OCI-M2 (cell line): Measurements from ENCODE around the gene CNTNAP1.
A peak's percentile ranks its signal among the peaks of the same experiment; 100 is the strongest.
"Not testable (repeated sequence)": the region's sequence is repeated elsewhere in the genome, so short reads cannot be mapped to it uniquely, and the experiment has no call there.

Source experiments
- DNase-seq: peaks from one replicate; lab custom pipeline; 2025; ENCODE audit not compliant: unreplicated experiment; lab: John Stamatoyannopoulos, UW

Gene CNTNAP1

GRCh38 chr17:42723636-42724035 lies 41.3 kb downstream of the CNTNAP1 start:
- no peak for DNase-seq

- DNase-seq, result no peak
Observed at GRCh38 chr17:42725143-42725542, 42.8 kb downstream of the CNTNAP1 start.

GRCh38 chr17:42740699-42741098 lies 58.4 kb downstream of the CNTNAP1 start:
- DNase-seq, result no peak

DNA sequence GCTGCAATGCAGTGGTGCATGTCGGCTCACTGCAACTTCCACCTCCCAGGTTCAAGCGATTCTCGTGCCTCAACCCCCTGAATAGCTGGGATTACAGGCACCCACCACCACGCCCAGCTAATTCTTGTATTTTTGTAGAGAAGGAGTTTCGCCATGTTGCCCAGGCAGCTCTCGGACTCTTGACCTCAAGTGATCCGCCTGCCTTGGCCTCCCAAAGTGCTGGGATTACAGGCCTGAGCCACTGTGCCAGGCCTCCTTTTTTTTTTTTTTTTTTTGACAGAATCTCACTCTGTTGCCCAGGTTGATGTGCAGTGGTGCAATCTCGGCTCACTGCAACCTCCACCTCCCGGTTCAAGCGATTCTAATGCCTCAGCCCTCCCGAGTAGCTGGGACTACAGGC lies 60.6 kb downstream of the CNTNAP1 start:
- DNase-seq, result not testable (repeated sequence)

DNA sequence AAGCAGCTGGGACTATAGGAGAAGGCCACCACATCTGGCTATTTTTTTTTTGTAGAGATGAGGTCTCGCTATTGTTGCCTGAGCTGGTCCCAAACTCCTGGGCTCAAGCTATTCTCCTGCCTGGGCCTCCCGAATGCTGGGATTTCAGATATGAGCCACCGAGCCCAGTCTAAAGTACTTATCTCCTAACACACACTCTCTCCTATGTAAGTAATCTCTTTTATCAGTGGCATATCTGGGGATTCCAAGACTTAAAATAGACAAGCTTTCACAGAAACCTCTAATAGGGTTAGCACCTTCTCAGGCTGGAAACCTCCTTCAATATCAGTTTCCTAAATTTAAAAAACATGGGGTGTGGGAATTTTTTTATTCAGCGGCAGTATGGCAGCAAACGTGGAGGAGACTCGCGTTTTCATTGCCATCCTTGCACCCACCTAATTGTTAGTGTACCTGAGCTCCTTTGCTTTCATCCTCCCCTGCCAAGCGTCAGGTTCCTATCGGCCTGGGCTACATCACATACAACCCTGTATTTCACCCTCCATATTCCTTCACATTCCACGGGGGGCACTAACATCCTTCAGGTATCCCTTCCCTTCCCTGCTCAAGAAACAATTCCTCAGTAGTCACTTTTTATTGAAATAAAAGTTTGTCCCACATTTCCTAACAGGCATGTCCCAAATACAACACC lies 61.4 kb downstream of the CNTNAP1 start:
- DNase-seq, result no peak

- no peak for DNase-seq
Observed at GRCh38 chr17:42744283-42744805, 62.0 kb downstream of the CNTNAP1 start.

- peak; percentile 42 for DNase-seq
Observed at GRCh38 chr17:42744806-42745617, 62.7 kb downstream of the CNTNAP1 start, which contains the start of gene EZH1. Gene EZH1 (minus strand): TSS chr17:42745040. CDS start chr17:42728941, 16,099 bp downstream.

DNA sequence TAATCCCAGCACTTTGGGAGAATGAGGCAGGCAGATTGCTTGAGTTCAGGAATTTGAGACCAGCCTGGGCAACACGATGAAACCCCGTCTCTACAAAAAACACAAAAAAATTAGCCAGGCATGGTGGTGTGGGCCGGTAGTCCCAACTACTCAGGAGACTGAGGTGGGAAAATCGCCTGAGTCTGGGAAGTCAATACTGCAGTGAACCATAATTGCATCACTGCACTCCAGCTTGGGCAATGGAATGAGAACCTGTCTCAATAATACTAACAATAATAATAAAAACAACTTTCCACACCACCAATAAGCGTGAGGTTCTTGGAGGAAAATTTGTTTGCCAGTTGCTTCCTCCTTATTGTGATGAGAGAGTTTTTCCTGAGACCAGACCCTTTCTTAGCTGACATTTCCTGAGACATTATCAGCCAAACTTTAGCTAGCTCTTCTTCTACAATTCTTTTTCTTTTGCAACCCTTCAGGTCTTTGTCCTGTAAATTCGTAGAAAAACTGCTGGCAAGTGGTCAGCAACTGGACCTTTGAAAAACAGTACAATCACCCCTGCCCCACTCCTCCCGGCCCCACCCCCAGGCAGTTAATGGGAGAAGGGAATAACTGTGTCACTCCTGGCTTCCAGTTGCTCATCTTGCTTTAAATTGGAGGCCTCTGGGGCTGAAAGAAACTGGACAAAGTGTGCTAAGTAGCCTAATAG lies 66.0 kb downstream of the CNTNAP1 start:
- no peak for DNase-seq

DNA sequence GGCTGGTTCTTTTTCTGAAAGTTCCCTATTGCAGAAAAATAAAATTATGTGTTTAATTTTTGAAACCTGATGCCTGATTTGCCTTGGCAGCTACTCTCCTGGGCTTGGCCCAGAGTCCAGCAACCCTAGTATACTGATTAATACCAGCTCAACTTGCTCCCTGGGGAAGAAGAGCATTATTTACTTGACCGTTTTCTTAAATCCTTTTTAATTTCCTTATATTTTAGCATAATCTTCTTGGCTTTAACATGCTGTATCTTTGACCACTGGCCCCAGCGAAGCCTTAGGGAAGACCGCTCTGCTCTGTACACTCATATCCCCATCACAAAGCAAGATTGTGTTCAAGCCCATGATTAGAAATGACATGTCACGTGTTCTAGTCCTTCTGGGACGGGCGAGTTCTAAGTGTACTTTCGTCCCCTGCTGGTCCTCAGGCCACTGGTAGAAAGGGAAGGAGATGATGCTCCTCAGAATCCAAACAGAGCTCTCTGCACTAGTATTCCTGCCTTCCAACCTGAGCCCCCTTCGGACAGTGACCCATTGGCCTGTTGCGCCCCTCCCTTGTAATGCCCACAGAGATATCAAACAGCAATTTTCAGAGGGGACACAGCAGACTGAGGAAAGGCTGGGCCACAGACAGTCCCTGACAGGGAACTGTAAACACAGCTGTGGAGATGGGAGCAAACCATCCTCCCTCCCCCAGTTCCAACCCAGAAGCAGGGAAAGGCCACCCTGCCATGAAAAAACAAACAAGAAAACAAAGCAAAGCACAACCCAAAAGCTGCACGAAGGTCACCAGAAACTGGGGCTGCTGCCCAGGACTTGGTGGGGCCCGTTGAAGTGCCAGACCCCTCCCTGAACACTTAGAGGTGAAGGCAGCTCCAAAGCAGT lies 66.8 kb downstream of the CNTNAP1 start:
- DNase-seq, result no peak
